Esophagus (tissue), 2 donors: ENCODE data around the gene OR6N2. TPM values are rescaled to one million over a fixed set of nuclear protein-coding genes. Genes with fewer than 3 reads are reported as not detected.

Experiments used
- H3K27ac ChIP-seq, 2 donors: one replicate each; pipeline ENCODE4 v1.5.1; 2013; ENCODE audit warnings: low read depth in 2 of 2, mild to moderate bottlenecking in 2 of 2, inconsistent platforms in 1 of 2, low read length in 1 of 2, moderate library complexity in 1 of 2
- H3K27me3 ChIP-seq, 2 donors: one replicate each; pipeline ENCODE4 v1.6.1; 2013; ENCODE audit warnings: low read length in 2 of 2, control low read depth in 1 of 2, mild to moderate bottlenecking in 1 of 2; ENCODE audit not compliant: insufficient read depth in 2 of 2, control insufficient read depth in 1 of 2
- H3K36me3 ChIP-seq, 2 donors: one replicate each; pipeline ENCODE4 v1.6.1; 2013; ENCODE audit warnings: low read length in 1 of 2; ENCODE audit not compliant: control insufficient read depth in 2 of 2, insufficient read depth in 2 of 2
- H3K4me1 ChIP-seq, 2 donors: one replicate each; pipeline ENCODE4 v1.6.1; 2013; ENCODE audit warnings: low read length in 1 of 2; ENCODE audit not compliant: control insufficient read depth in 2 of 2, insufficient read depth in 2 of 2
- H3K4me3 ChIP-seq, 2 donors: one replicate each; pipeline ENCODE4 v1.5.1; 2013; ENCODE audit warnings: low read length in 2 of 2, mild to moderate bottlenecking in 2 of 2, low read depth in 1 of 2, moderate library complexity in 1 of 2
- H3K9me3 ChIP-seq, 2 donors: one replicate each; pipeline ENCODE4 v1.6.1; 2013; ENCODE audit warnings: mild to moderate bottlenecking in 2 of 2, low read depth in 1 of 2, low read length in 1 of 2, moderate library complexity in 1 of 2; ENCODE audit not compliant: control insufficient read depth in 2 of 2, insufficient read depth in 1 of 2
- WGBS, 2 donors: extraction: QIAGEN DNeasy Blood & Tissue Kit; methylation state at CpG; one replicate each; pipeline ENCODE4 v1.1.7; 2013; 5-methylcytosine and 5-hydroxymethylcytosine counted together
- polyA plus RNA-seq, 2 donors: library from polyadenylated mRNA; stranded (reverse); fragments of 200-250 nt; gene quantifications; one replicate each; pipeline ENCODE4 v1.2.3, GENCODE V29; 2013
- donor health status: healthy with polysubstance abuse.
- donor health status: Bipolar disorder and iron deficiency.

OR6N2 gene
- polyA plus RNA-seq, 2 donors, result not detected

- Histone ChIP-seq H3K36me3 (no peaks in the 10 kb centered on the region), H3K4me3 (no peak overlapping the region), H3K27me3 (no peaks in the 10 kb centered on the region), H3K9me3 (no peaks in the 10 kb centered on the region), H3K4me1 (no peaks in the 10 kb centered on the region), H3K27ac (no peak overlapping the region)
- WGBS, 2 donors, result 91 to 97% methylated on average over 5 of the region's 5 CpGs
Measured at GRCh38 chr1:158724442-158724841, 56.6 kb downstream of the OR6N2 start.

Other genes with a start within 250 kb of the OR6N2 start
- gene OR6Y1, start 226.8 kb downstream of the OR6N2 start, polyA plus RNA-seq, result not detected
- not detected for gene OR6P1, start 210.6 kb downstream of the OR6N2 start, polyA plus RNA-seq
- gene OR10X1, start 201.3 kb downstream of the OR6N2 start, polyA plus RNA-seq, result not detected
- gene OR10Z1, start 175.9 kb downstream of the OR6N2 start, polyA plus RNA-seq, result not detected
- under 1 TPM in 1 of 2 donors, not detected in 1; 0.04 TPM for gene SPTA1, start 94.5 kb downstream of the OR6N2 start, polyA plus RNA-seq
- gene OR6K2, start 80.6 kb downstream of the OR6N2 start, polyA plus RNA-seq, result not detected
- not detected for gene OR6K3, start 60.5 kb downstream of the OR6N2 start, polyA plus RNA-seq
- gene OR6K6, start 26.5 kb downstream of the OR6N2 start, polyA plus RNA-seq, result not detected
- not detected for gene OR6N1, start 9.0 kb downstream of the OR6N2 start, polyA plus RNA-seq
- under 1 TPM; 0.49 to 0.93 TPM for gene MNDA, start 50.1 kb upstream of the OR6N2 start, polyA plus RNA-seq
- gene PYHIN1, start 150.3 kb upstream of the OR6N2 start, polyA plus RNA-seq, result under 1 TPM; 0.28 to 0.31 TPM
- gene IFI16, start 228.7 kb upstream of the OR6N2 start, polyA plus RNA-seq, result 10 to 100 TPM; 88.4 to 93.8 TPM